GM12872 (cell line): Measurements from ENCODE around the gene DVL3.

Experiments used
- TF ChIP-seq, protein P1 (sequence below): IDR thresholded peaks from 3 replicates; pipeline ENCODE4 v1.5.1; 2011; ENCODE audit warnings: low read depth, mild to moderate bottlenecking, low read length, moderate library complexity; ENCODE audit not compliant: insufficient read depth

DVL3 gene

DNA sequence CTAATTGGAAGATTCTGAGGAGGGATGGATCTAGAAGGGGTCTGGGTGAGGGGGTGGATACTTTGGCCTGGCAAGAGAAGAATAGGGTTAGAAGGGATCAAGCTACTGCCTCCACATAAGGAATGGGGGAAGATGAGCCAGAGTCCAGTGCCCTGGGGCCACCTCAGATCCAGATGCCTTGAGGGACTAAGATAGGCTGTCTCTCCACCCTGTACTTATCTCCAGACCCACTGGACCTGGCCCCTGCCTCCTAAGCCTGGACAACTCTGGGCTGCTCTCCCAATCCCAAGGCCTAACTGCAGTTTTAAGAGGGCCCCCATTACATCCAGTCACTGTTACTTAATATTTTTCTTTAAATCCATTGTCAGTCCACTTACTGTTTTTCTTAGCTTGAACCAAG is 2.0 kb downstream of the DVL3 start:
- TF ChIP-seq, protein P1, sequence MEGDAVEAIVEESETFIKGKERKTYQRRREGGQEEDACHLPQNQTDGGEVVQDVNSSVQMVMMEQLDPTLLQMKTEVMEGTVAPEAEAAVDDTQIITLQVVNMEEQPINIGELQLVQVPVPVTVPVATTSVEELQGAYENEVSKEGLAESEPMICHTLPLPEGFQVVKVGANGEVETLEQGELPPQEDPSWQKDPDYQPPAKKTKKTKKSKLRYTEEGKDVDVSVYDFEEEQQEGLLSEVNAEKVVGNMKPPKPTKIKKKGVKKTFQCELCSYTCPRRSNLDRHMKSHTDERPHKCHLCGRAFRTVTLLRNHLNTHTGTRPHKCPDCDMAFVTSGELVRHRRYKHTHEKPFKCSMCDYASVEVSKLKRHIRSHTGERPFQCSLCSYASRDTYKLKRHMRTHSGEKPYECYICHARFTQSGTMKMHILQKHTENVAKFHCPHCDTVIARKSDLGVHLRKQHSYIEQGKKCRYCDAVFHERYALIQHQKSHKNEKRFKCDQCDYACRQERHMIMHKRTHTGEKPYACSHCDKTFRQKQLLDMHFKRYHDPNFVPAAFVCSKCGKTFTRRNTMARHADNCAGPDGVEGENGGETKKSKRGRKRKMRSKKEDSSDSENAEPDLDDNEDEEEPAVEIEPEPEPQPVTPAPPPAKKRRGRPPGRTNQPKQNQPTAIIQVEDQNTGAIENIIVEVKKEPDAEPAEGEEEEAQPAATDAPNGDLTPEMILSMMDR, result no peak

DNA sequence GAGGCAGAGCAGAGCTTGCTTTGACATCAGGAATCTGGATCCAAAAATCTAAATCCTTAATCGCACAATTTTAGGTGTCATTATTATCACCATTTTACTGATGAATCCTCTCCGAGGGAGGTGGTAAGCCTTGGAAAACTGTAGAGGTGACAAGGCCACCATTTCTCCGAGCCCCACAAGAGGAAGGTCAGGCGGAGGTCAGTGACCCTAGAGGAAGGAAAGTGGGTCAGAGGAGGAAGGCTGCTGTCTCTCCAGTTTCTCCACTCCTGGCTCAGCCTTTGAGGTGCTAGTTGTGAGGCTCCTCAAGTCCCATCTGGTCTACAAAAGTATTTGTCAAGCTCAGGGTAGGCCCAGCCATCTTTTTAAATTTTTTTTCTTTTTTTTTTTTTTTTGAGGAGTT is 3.2 kb downstream of the DVL3 start:
- TF ChIP-seq, protein P1, result no peak

DNA sequence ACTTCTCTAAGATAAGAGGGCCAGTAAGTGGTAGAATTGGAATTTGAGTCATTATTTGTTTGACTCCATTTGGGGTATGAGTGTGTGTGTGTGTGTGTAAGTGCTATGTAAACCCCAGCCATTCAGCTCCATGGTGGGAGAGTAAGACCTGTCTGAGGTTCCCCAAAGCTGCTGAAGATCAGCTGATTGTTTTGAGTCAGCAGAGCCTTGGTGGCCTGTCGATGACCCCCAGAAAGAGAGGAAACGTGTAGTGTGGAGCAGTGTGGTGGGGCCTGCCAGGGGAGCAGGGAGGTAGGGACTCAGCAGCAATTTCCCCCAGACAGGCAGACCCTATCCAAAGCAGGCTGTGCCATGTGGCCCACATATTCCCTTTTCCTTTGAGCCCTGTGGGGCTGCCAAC is 5.3 kb downstream of the DVL3 start:
- TF ChIP-seq, protein P1, result no peak

DNA sequence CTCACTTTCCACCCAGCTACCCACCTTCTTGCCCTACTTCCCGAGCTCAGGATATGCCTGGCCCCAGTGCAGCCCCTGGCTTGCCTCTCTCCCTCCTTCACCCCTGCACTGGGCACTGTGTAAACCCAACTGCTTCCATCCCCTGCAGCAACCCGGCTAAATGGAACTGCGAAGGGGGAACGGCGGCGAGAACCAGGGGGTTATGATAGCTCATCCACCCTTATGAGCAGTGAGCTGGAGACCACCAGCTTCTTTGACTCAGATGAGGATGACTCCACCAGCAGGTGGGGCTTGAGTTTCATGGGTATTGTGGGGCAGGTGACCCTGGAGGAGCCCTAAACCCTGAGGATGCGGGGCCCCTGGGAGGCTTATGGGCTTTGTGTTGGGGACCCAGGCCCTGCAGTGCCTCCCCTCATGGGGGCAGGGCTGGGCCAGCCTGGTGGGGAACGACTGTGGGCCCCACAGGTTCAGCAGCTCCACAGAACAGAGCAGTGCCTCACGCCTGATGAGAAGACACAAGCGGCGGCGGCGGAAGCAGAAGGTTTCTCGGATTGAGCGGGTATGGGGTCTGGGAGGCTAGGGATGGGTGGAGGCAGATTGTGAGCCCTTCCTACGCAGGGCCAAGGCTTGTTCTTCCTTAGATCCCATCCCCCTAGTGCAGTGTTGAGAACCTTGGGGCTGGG is 9.6 kb downstream of the DVL3 start:
- TF ChIP-seq, protein P1, result no peak

DNA sequence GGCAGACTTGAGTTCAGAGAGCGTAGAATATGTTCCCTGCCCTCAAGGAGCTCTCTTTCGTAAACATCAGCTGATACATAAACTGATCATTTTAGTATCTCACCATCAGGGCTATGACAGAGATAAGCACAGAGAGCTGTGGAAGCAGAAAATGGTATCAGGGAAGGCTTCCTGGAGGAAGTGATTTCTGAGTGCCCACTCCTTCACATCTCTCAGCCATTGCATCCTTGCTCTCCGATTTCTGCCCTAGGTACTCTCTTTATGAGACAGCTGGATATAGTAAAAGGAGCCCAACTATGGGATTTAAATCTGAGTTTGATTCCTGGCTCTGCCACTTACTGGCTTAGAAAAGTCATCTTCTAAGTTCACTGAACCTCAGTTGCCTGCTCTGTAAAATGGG is 10.4 kb downstream of the DVL3 start:
- TF ChIP-seq, protein P1, result no peak

DNA sequence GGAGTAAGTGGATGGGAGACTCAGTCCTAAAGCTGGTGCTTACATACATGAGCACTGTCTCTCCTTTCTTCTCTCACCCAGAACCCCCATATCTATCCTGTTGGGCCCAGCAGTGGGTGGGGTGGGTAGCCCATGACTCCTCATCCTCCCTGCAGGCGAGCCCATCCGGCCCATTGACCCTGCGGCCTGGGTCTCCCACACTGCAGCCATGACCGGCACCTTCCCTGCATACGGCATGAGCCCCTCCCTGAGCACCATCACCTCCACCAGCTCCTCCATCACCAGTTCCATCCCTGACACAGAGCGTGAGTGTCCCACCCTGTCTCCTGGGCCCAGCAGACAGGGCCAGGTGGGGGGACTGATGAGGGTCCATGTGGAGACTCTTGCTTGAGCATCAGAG is 11.5 kb downstream of the DVL3 start:
- TF ChIP-seq, protein P1, result no peak

DNA sequence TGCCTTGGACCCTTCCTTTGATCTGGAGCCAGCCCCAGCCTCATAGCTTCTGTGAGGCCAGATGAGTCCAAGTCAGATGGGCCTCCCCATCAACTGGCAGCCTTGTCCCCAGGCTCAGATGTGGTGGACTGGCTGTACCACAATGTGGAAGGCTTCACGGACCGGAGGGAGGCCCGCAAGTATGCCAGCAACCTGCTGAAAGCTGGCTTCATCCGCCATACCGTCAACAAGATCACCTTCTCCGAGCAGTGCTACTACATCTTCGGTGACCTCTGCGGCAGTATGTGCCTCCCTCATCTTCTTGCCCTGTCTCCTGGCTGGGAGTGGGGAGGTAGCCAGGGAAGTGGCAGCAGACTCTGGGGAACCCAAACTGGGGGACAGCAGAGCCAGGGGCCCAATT is 12.6 kb downstream of the DVL3 start:
- TF ChIP-seq, protein P1, result no peak
